SK-N-SH (cell line): ENCODE results near the gene SMIM1. TPM values are rescaled to one million over a fixed set of nuclear protein-coding genes. Genes with fewer than 3 reads are reported as not detected.

Source experiments
- CTCF ChIA-PET: fragments of 300-600, 350-600 bp; formaldehyde crosslinking; extraction: SDS; loops from one replicate; lab custom pipeline; 2021; lab: Yijun Ruan, JAX
- POLR2A ChIA-PET: fragments of 350-600 bp; sonication (Branson Sonifier 250); formaldehyde crosslinking; extraction: SDS; loops from one replicate; lab custom pipeline; 2020; ENCODE audit warnings: antibody characterized with exemption, inconsistent platforms; lab: Yijun Ruan, JAX
- DNase-seq: peaks from one replicate; pipeline ENCODE4 v3.0.0; 2012
- H2AFZ ChIP-seq: fragments of 200-600 bp; sonication (generic); 2 replicates; pipeline ENCODE4 v1.8.1; 2016; ENCODE audit warnings: antibody characterized with exemption, mild to moderate bottlenecking, low read depth
- H3F3A ChIP-seq: fragments of 200-600 bp; sonication (generic); replicated peaks from 2 replicates; pipeline ENCODE3; 2016; ENCODE audit warnings: antibody characterized with exemption, mild to moderate bottlenecking; ENCODE audit not compliant: insufficient read depth
- H3K27ac ChIP-seq, 2 experiments: fragments of 200-500 bp in 1 of 2; fragments of 200-600 bp in 1 of 2; sonication (Bioruptor generic) in 1 of 2; sonication (generic), shearing (Covaris generic) in 1 of 2; 2 replicates each; pipeline versions ENCODE4 v1.5.1 to v1.6.1; 2014 to 2016; ENCODE audit warnings: low read depth in 2 of 2, inconsistent platforms in 1 of 2, low read length in 1 of 2, mild to moderate bottlenecking in 1 of 2, mixed read lengths in 1 of 2
- H3K27me3 ChIP-seq: fragments of 200-600 bp; sonication (generic), shearing (Covaris generic); 2 replicates; pipeline ENCODE4 v1.6.1; 2016; ENCODE audit warnings: mixed run types; ENCODE audit not compliant: insufficient read depth
- H3K36me3 ChIP-seq, 2 experiments: fragments of 200-500 bp in 1 of 2; fragments of 200-600 bp in 1 of 2; sonication (Bioruptor generic) in 1 of 2; sonication (generic) in 1 of 2; replicated peaks in 1 of 2; 2 replicates each; pipeline versions ENCODE3 to v1.5.1; 2014 to 2016; ENCODE audit warnings: low read length in 1 of 2, mild to moderate bottlenecking in 1 of 2; ENCODE audit not compliant: insufficient read depth in 2 of 2, control insufficient read depth in 1 of 2
- H3K4me1 ChIP-seq, 2 experiments: fragments of 200-500 bp in 1 of 2; fragments of 200-600 bp in 1 of 2; sonication (Bioruptor generic) in 1 of 2; sonication (generic), shearing (Covaris generic) in 1 of 2; 2 replicates each; pipeline versions ENCODE4 v1.5.1 to v1.6.1; 2014 to 2016; ENCODE audit warnings: low read depth in 1 of 2, low read length in 1 of 2, mixed run types in 1 of 2; ENCODE audit not compliant: insufficient read depth in 2 of 2, control insufficient read depth in 1 of 2
- H3K4me2 ChIP-seq: fragments of 200-600 bp; sonication (generic), shearing (Covaris generic); 2 replicates; pipeline ENCODE4 v1.6.1; 2017; ENCODE audit warnings: mixed run types
- H3K4me3 ChIP-seq, 2 experiments: fragments of 200-500 bp in 1 of 2; fragments of 200-600 bp in 1 of 2; sonication (Bioruptor generic) in 1 of 2; sonication (generic), shearing (Covaris generic) in 1 of 2; 2 replicates each; pipeline versions ENCODE4 v1.5.1 to v1.8.1; 2014 to 2016; ENCODE audit warnings: low read depth in 2 of 2, inconsistent platforms in 1 of 2, low read length in 1 of 2, mild to moderate bottlenecking in 1 of 2, mixed read lengths in 1 of 2, moderate library complexity in 1 of 2
- H3K79me2 ChIP-seq: fragments of 200-600 bp; sonication (generic); 2 replicates; pipeline ENCODE4 v1.8.1; 2017; ENCODE audit warnings: mild to moderate bottlenecking; ENCODE audit not compliant: insufficient read depth
- H3K9ac ChIP-seq: fragments of 200-600 bp; sonication (generic); 2 replicates; pipeline ENCODE4 v1.6.1; 2017; ENCODE audit warnings: mixed run types
- H3K9me2 ChIP-seq: fragments of 200-600 bp; sonication (generic); 2 replicates; pipeline ENCODE4 v1.6.1; 2017; ENCODE audit warnings: mixed run types
- H3K9me3 ChIP-seq: fragments of 200-600 bp; sonication (generic); 2 replicates; pipeline ENCODE4 v1.6.1; 2017; ENCODE audit warnings: mixed run types, mild to moderate bottlenecking, moderate library complexity
- H4K20me1 ChIP-seq: fragments of 200-600 bp; sonication (generic); 2 replicates; pipeline ENCODE4 v1.6.1; 2017; ENCODE audit warnings: mild to moderate bottlenecking, mixed run types; ENCODE audit not compliant: insufficient read depth
- EP300 ChIP-seq, 2 experiments: IDR thresholded peaks; 2 replicates each; pipeline versions ENCODE4 v1.4.0 to v1.6.1; 2012; ENCODE audit warnings: borderline replicate concordance in 1 of 2, low read depth in 1 of 2, low read length in 1 of 2
- FOSL2 ChIP-seq: IDR thresholded peaks from 2 replicates; pipeline ENCODE4 v1.4.0; 2012; ENCODE audit warnings: low read depth, mild to moderate bottlenecking, moderate library complexity, borderline replicate concordance
- GABPA ChIP-seq: IDR thresholded peaks from 2 replicates; pipeline ENCODE4 v1.4.0; 2012; ENCODE audit warnings: low read depth, mild to moderate bottlenecking
- JUND ChIP-seq: IDR thresholded peaks from 2 replicates; pipeline ENCODE4 v1.4.0; 2012
- NFIC ChIP-seq: IDR thresholded peaks from 2 replicates; pipeline ENCODE4 v1.4.0; 2012; ENCODE audit warnings: borderline replicate concordance
- POLR2AphosphoS5 ChIP-seq: IDR thresholded peaks from 2 replicates; pipeline ENCODE4 v1.6.1; 2012; ENCODE audit warnings: low read depth, low read length
- RAD21 ChIP-seq: IDR thresholded peaks from 2 replicates; pipeline ENCODE4 v1.6.1; 2012; ENCODE audit warnings: mild to moderate bottlenecking, low read length
- RXRA ChIP-seq: IDR thresholded peaks from 2 replicates; pipeline ENCODE4 v1.4.0; 2012; ENCODE audit warnings: low read depth, mild to moderate bottlenecking, borderline replicate concordance
- SMC3 ChIP-seq: IDR thresholded peaks from 2 replicates; pipeline ENCODE4 v1.6.1; 2012; ENCODE audit warnings: low read depth, low read length, improper control_type of control experiment
- TCF12 ChIP-seq: IDR thresholded peaks from 2 replicates; pipeline ENCODE4 v1.4.0; 2012
- YY1 ChIP-seq: IDR thresholded peaks from 2 replicates; pipeline ENCODE4 v1.4.0; 2012; ENCODE audit warnings: low read depth, mild to moderate bottlenecking
- WGBS: methylation state at CpG from one replicate; pipeline ENCODE4 v1.1.6; 2017; ENCODE audit warnings: low lambda C conversion rate; 5-methylcytosine and 5-hydroxymethylcytosine counted together
- polyA plus RNA-seq, 3 experiments: library from polyadenylated mRNA; depleted of rRNA; stranded (reverse); fragments of >200 nt; gene quantifications; 2 replicates each; pipeline ENCODE4 v1.2.3, GENCODE V29; 2012
- TF ChIP-seq, protein P1 (sequence below): fragments of 150-350 bp; IDR thresholded peaks from 2 replicates; pipeline ENCODE4 v1.6.1; 2016; ENCODE audit warnings: mild to moderate bottlenecking, low read depth, low read length
- TF ChIP-seq, protein P2 (sequence below): IDR thresholded peaks from 2 replicates; pipeline ENCODE4 v1.6.1; 2012; ENCODE audit warnings: mild to moderate bottlenecking, low read depth, low read length, moderate library complexity
- TF ChIP-seq, protein P3 (sequence below): fragments of 200-600 bp; sonication (generic); IDR thresholded peaks from 2 replicates; pipeline ENCODE4 v1.6.1; 2017; ENCODE audit warnings: antibody characterized with exemption, mild to moderate bottlenecking, moderate library complexity
- TF ChIP-seq, protein P4 (sequence below): IDR thresholded peaks from 2 replicates; pipeline ENCODE4 v1.4.0; 2012; ENCODE audit warnings: low read depth, borderline replicate concordance
- TF ChIP-seq, protein P5 (sequence below): IDR thresholded peaks from 2 replicates; pipeline ENCODE4 v1.4.0; 2012; ENCODE audit warnings: low read depth, borderline replicate concordance
- TF ChIP-seq, protein P6 (sequence below): IDR thresholded peaks from 2 replicates; pipeline ENCODE4 v1.4.0; 2012; ENCODE audit warnings: low read depth

SMIM1 gene
- polyA plus RNA-seq, 1 of the 3 experiments (the other 2 are of a cell fraction): 6.1 TPM

DNA sequence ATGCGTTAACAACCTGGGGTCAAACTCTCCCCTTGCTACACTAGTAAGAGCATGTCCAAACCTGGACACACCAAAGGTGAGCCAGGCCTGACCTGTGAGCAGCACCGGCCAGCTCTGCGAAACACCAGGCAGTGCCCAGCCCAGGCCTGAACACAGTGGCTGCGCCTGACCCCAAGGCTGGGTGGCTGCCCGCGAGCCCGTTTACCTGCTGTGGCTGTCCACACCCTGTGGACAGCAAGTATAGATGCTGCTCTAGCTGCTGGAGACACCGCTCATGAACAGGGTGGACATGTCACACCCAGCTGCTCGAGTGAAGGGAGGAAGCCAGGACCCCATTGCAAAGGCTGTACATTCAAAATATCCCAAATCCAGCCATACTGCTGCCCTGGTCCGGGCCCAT is 27.9 kb upstream of the SMIM1 start:
- 96% methylated on average over 2 of the region's 10 CpGs for WGBS
- POLR2A ChIA-PET: no interaction called here
- no peak for TF ChIP-seq NFIC
- no peak for TF ChIP-seq POLR2AphosphoS5
- TF ChIP-seq, all 33 proteins: peak for 0

DNA sequence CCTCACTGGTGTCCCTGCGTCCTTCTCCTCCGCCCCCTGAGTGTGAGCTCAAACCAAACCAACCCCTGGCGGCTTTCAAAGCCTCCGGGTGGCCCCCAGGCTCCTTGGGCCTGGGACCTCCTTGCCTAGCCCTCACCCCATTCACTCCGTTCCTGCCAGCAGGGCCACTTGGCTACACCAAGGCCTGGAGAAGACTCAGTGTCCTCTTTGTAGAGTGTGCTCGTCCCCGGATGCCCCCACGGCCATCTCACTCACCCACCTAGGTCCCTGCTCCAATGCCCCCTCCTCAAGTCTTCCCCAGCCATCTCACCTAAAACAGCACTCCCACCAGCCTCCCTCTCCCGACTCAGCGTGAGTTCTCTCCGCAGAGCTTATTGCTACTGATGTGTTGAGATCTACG is 27.5 kb upstream of the SMIM1 start:
- Histone ChIP-seq H3F3A (peaks cover 10% of the 10 kb centered on the region), H3K9me2 (no peaks in the 10 kb centered on the region), H3K27ac (no peak overlapping the region; a peak in 1 of 4 replicates), H3K4me2 (no peak overlapping the region), H2AFZ (no peak overlapping the region), H4K20me1 (no peaks in the 10 kb centered on the region), H3K4me3 (no peak overlapping the region), H3K79me2 (peaks cover 4% of the 10 kb centered on the region; the same call in 1 of the 2 replicates), H3K4me1 (peaks cover 0 to 29% of the 10 kb centered on the region in 2 experiments; a peak in 1 of 4 replicates), H3K36me3 (peaks cover 4 to 20% of the 10 kb centered on the region in 2 experiments), H3K9ac (no peak overlapping the region), H3K27me3 (no peaks in the 10 kb centered on the region), H3K9me3 (no peaks in the 10 kb centered on the region)
- no peak for DNase-seq
- ChIA-PET POLR2A (no interaction called here), CTCF (interaction anchor here (1.0 to 1.4 kb wide), 2 partner anchors 20 to 31 kb away, joined by 3 to 4 read pairs; no protein-coding TSS in a partner anchor)
- WGBS: 98% methylated on average over 10 of the region's 12 CpGs
- TF ChIP-seq, protein P1, sequence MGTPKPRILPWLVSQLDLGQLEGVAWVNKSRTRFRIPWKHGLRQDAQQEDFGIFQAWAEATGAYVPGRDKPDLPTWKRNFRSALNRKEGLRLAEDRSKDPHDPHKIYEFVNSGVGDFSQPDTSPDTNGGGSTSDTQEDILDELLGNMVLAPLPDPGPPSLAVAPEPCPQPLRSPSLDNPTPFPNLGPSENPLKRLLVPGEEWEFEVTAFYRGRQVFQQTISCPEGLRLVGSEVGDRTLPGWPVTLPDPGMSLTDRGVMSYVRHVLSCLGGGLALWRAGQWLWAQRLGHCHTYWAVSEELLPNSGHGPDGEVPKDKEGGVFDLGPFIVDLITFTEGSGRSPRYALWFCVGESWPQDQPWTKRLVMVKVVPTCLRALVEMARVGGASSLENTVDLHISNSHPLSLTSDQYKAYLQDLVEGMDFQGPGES: no peak
- TF ChIP-seq, protein P2, sequence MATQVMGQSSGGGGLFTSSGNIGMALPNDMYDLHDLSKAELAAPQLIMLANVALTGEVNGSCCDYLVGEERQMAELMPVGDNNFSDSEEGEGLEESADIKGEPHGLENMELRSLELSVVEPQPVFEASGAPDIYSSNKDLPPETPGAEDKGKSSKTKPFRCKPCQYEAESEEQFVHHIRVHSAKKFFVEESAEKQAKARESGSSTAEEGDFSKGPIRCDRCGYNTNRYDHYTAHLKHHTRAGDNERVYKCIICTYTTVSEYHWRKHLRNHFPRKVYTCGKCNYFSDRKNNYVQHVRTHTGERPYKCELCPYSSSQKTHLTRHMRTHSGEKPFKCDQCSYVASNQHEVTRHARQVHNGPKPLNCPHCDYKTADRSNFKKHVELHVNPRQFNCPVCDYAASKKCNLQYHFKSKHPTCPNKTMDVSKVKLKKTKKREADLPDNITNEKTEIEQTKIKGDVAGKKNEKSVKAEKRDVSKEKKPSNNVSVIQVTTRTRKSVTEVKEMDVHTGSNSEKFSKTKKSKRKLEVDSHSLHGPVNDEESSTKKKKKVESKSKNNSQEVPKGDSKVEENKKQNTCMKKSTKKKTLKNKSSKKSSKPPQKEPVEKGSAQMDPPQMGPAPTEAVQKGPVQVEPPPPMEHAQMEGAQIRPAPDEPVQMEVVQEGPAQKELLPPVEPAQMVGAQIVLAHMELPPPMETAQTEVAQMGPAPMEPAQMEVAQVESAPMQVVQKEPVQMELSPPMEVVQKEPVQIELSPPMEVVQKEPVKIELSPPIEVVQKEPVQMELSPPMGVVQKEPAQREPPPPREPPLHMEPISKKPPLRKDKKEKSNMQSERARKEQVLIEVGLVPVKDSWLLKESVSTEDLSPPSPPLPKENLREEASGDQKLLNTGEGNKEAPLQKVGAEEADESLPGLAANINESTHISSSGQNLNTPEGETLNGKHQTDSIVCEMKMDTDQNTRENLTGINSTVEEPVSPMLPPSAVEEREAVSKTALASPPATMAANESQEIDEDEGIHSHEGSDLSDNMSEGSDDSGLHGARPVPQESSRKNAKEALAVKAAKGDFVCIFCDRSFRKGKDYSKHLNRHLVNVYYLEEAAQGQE: no peak
- TF ChIP-seq, protein P3, sequence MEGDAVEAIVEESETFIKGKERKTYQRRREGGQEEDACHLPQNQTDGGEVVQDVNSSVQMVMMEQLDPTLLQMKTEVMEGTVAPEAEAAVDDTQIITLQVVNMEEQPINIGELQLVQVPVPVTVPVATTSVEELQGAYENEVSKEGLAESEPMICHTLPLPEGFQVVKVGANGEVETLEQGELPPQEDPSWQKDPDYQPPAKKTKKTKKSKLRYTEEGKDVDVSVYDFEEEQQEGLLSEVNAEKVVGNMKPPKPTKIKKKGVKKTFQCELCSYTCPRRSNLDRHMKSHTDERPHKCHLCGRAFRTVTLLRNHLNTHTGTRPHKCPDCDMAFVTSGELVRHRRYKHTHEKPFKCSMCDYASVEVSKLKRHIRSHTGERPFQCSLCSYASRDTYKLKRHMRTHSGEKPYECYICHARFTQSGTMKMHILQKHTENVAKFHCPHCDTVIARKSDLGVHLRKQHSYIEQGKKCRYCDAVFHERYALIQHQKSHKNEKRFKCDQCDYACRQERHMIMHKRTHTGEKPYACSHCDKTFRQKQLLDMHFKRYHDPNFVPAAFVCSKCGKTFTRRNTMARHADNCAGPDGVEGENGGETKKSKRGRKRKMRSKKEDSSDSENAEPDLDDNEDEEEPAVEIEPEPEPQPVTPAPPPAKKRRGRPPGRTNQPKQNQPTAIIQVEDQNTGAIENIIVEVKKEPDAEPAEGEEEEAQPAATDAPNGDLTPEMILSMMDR: no peak
- TF ChIP-seq RAD21: no peak
- TF ChIP-seq, protein P4, sequence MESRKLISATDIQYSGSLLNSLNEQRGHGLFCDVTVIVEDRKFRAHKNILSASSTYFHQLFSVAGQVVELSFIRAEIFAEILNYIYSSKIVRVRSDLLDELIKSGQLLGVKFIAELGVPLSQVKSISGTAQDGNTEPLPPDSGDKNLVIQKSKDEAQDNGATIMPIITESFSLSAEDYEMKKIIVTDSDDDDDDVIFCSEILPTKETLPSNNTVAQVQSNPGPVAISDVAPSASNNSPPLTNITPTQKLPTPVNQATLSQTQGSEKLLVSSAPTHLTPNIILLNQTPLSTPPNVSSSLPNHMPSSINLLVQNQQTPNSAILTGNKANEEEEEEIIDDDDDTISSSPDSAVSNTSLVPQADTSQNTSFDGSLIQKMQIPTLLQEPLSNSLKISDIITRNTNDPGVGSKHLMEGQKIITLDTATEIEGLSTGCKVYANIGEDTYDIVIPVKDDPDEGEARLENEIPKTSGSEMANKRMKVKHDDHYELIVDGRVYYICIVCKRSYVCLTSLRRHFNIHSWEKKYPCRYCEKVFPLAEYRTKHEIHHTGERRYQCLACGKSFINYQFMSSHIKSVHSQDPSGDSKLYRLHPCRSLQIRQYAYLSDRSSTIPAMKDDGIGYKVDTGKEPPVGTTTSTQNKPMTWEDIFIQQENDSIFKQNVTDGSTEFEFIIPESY: no peak
- TF ChIP-seq, protein P5, sequence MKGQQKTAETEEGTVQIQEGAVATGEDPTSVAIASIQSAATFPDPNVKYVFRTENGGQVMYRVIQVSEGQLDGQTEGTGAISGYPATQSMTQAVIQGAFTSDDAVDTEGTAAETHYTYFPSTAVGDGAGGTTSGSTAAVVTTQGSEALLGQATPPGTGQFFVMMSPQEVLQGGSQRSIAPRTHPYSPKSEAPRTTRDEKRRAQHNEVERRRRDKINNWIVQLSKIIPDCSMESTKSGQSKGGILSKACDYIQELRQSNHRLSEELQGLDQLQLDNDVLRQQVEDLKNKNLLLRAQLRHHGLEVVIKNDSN: no peak
- no peak for TF ChIP-seq YY1
- no peak for TF ChIP-seq SMC3
- no peak for TF ChIP-seq EP300 (IDR thresholded peaks at IDR 0.05; ENCODE audit: borderline replicate concordance in 1 of 2, low read depth in 1 of 2, low read length in 1 of 2)
- TF ChIP-seq, protein P6, sequence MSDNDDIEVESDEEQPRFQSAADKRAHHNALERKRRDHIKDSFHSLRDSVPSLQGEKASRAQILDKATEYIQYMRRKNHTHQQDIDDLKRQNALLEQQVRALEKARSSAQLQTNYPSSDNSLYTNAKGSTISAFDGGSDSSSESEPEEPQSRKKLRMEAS: no peak
- no peak for TF ChIP-seq RXRA
- no peak for TF ChIP-seq GABPA
- TF ChIP-seq FOSL2: no peak
- TF ChIP-seq TCF12: no peak
- TF ChIP-seq POLR2AphosphoS5: no peak
- TF ChIP-seq JUND: no peak
- TF ChIP-seq, all 33 proteins: peak for 0

More for the DNA sequence above, 27.9 kb upstream of the SMIM1 start:
- Histone ChIP-seq H3K27me3 (no peaks in the 10 kb centered on the region), H3K4me2 (no peak overlapping the region), H3K4me3 (no peak overlapping the region), H3K9me2 (no peaks in the 10 kb centered on the region), H3K9me3 (no peaks in the 10 kb centered on the region), H3K9ac (no peak overlapping the region), H4K20me1 (no peaks in the 10 kb centered on the region), H3K79me2 (peaks cover 4% of the 10 kb centered on the region; the same call in 1 of the 2 replicates), H3K27ac (no peak overlapping the region), H3F3A (peaks cover 10% of the 10 kb centered on the region), H3K4me1 (peaks cover 0 to 30% of the 10 kb centered on the region in 2 experiments; a peak in 1 of 4 replicates), H2AFZ (no peak overlapping the region), H3K36me3 (peaks cover 7 to 22% of the 10 kb centered on the region in 2 experiments)
- CTCF ChIA-PET: interaction anchor here (1.0 to 1.4 kb wide), 2 partner anchors 20 to 31 kb away, joined by 3 to 4 read pairs; no protein-coding TSS in a partner anchor
- no peak for DNase-seq
